ENCODE measurements around the gene WNT5A. TPM values are rescaled to one million over a fixed set of nuclear protein-coding genes. Genes with fewer than 3 reads are reported as not detected.
"Not testable (repeated sequence)": the region's sequence is repeated elsewhere in the genome, so short reads cannot be mapped to it uniquely, and the experiment has no call there.

WNT5A gene
- total RNA-seq, 1 donor from 2014 or later = 5.5 TPM

GRCh38 chr3:55505776-55506175, 18.7 kb upstream of the WNT5A start:
- no peaks in the 10 kb centered on the region for H3K4me1 Mint-ChIP-seq (ENCODE audit: low read depth)
- H3K4me3 Mint-ChIP-seq (ENCODE audit: low read depth) = no peak overlapping the region
- no peak for DNase-seq (ENCODE audit: low spot score, unreplicated experiment)
- H3K27ac Mint-ChIP-seq = no peak overlapping the region
- H3K36me3 Mint-ChIP-seq (ENCODE audit: insufficient read depth) = no peaks in the 10 kb centered on the region
- TF ChIP-seq CTCF (IDR thresholded peaks at IDR 0.05; ENCODE audit: unreplicated experiment) = no peak
- no peaks in the 10 kb centered on the region for H3K9me3 Mint-ChIP-seq (ENCODE audit: low read depth)
- H3K27me3 Mint-ChIP-seq = no peaks in the 10 kb centered on the region

- H3K36me3 Mint-ChIP-seq (ENCODE audit: insufficient read depth) = not testable (repeated sequence)
Measured at GRCh38 chr3:55505102-55505501, 18.0 kb upstream of the WNT5A start.

GRCh38 chr3:55501905-55502304, 14.8 kb upstream of the WNT5A start:
- Mint-ChIP-seq H3K4me3 (ENCODE audit: low read depth) (no peak overlapping the region), H3K4me1 (ENCODE audit: low read depth) (no peaks in the 10 kb centered on the region), H3K27me3 (no peaks in the 10 kb centered on the region), H3K27ac (no peak overlapping the region), H3K9me3 (ENCODE audit: low read depth) (no peaks in the 10 kb centered on the region), H3K36me3 (ENCODE audit: insufficient read depth) (no peaks in the 10 kb centered on the region)
- DNase-seq (ENCODE audit: low spot score, unreplicated experiment) = no peak
- TF ChIP-seq CTCF (IDR thresholded peaks at IDR 0.05; ENCODE audit: unreplicated experiment) = no peak

More at GRCh38 chr3:55505102-55505501, 18.0 kb upstream of the WNT5A start:
- not testable (repeated sequence) for H3K27ac Mint-ChIP-seq; H3K4me3 Mint-ChIP-seq (ENCODE audit: low read depth); H3K27me3 Mint-ChIP-seq; H3K4me1 Mint-ChIP-seq (ENCODE audit: low read depth); H3K9me3 Mint-ChIP-seq (ENCODE audit: low read depth); DNase-seq (ENCODE audit: low spot score, unreplicated experiment)
- TF ChIP-seq CTCF (IDR thresholded peaks at IDR 0.05; ENCODE audit: unreplicated experiment) = peak; percentile 35

GRCh38 chr3:55500555-55501330, 13.6 kb upstream of the WNT5A start:
- Mint-ChIP-seq H3K4me1 (ENCODE audit: low read depth) (no peaks in the 10 kb centered on the region), H3K36me3 (ENCODE audit: insufficient read depth) (no peaks in the 10 kb centered on the region)

GRCh38 chr3:55498520-55498919, 11.4 kb upstream of the WNT5A start:
- no peak for DNase-seq (ENCODE audit: low spot score, unreplicated experiment)
- H3K27me3 Mint-ChIP-seq = peaks cover 3% of the 10 kb centered on the region
- H3K9me3 Mint-ChIP-seq (ENCODE audit: low read depth) = no peaks in the 10 kb centered on the region
- no peak overlapping the region for H3K4me3 Mint-ChIP-seq (ENCODE audit: low read depth)
- H3K27ac Mint-ChIP-seq = no peak overlapping the region
- no peak for TF ChIP-seq CTCF (IDR thresholded peaks at IDR 0.05; ENCODE audit: unreplicated experiment)
- H3K36me3 Mint-ChIP-seq (ENCODE audit: insufficient read depth) = no peaks in the 10 kb centered on the region
- no peaks in the 10 kb centered on the region for H3K4me1 Mint-ChIP-seq (ENCODE audit: low read depth)

More at GRCh38 chr3:55500555-55501330, 13.6 kb upstream of the WNT5A start:
- no peak for DNase-seq (ENCODE audit: low spot score, unreplicated experiment)
- TF ChIP-seq CTCF (IDR thresholded peaks at IDR 0.05; ENCODE audit: unreplicated experiment) = no peak
- Mint-ChIP-seq H3K27me3 (no peaks in the 10 kb centered on the region), H3K9me3 (ENCODE audit: low read depth) (no peaks in the 10 kb centered on the region), H3K27ac (no peak overlapping the region), H3K4me3 (ENCODE audit: low read depth) (no peak overlapping the region)

Measured in progenitor cell of endocrine pancreas (in vitro differentiated cells).